ENCODE results near the gene DGCR8. TPM values are rescaled to one million over a fixed set of nuclear protein-coding genes. Genes with fewer than 3 reads are reported as not detected.

DGCR8 gene
- total RNA-seq, 1 experiment from 2014 or later: 20.1 TPM

GRCh38 chr22:20052309-20053259 is 27.5 kb upstream of the DGCR8 start:
- DNase-seq (ENCODE audit: low spot score): no peak

GRCh38 chr22:20053407-20054033 is 26.5 kb upstream of the DGCR8 start:
- DNase-seq (ENCODE audit: low spot score): no peak

DNA sequence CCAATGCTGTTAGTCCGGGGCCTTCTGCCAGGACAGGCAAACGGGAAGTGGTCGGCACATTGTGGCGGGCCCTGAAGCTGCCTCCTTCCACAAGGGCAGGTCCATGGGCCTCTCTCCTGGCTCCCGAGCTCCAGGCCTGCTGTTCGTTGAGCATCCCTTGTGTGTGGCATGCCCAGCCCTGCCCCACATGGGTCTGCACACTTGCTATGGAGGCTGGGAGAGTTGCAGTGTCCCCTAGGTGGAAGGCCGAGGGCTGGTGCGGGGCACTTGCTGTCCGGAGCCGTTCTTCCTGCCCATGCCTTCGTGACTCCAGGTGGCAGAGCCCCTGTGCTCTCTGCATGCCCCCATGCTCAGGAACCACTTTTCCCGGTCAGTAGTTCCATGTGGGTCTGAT is 26.0 kb upstream of the DGCR8 start:
- no peak for DNase-seq (ENCODE audit: low spot score)

- DNase-seq (ENCODE audit: low spot score): no peak
These were observed 25.6 kb upstream of the DGCR8 start for GRCh38 chr22:20054485-20054884.

GRCh38 chr22:20055144-20055543 is 24.9 kb upstream of the DGCR8 start:
- no peak for DNase-seq (ENCODE audit: low spot score)

DNA sequence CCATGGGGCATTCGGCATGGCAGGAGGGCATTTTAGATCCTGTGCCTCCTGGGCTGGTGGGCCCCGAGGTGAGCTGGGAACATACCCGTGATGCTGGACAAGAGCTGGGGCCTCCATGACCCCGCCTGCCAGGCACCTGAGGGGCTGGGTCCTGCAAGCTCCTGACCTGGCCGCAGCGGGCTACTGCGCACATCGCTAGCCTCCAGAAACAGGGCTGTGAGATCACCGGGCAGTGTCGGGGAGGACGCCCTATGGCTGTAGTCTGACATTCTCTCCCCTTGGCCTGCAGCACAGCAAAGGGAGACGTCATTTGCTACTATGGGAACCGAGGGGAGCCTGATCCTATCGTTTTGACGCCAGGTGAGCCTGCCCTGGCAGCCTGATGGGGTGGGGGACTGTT is 24.4 kb upstream of the DGCR8 start:
- DNase-seq (ENCODE audit: low spot score): no peak

DNA sequence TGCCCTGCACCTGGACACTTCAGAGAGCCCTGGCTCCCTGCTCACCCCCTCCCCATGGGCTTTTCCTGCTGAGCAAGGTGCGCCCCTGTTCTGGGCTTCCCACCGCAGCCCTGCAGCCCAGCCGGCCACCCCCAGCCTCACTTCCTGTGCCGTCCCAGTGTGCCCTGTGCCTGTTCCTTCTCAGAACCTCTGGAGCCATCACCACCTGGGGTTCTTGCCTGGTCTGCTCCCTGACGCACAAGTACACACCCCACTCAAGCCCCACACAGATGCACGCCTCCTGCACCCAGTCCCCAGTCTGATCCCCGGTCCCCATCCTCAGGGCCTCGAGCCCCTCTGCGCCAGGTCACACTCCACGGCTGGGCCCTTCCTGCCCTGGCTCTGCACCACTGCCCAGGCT is 23.9 kb upstream of the DGCR8 start:
- DNase-seq (ENCODE audit: low spot score): no peak

DNA sequence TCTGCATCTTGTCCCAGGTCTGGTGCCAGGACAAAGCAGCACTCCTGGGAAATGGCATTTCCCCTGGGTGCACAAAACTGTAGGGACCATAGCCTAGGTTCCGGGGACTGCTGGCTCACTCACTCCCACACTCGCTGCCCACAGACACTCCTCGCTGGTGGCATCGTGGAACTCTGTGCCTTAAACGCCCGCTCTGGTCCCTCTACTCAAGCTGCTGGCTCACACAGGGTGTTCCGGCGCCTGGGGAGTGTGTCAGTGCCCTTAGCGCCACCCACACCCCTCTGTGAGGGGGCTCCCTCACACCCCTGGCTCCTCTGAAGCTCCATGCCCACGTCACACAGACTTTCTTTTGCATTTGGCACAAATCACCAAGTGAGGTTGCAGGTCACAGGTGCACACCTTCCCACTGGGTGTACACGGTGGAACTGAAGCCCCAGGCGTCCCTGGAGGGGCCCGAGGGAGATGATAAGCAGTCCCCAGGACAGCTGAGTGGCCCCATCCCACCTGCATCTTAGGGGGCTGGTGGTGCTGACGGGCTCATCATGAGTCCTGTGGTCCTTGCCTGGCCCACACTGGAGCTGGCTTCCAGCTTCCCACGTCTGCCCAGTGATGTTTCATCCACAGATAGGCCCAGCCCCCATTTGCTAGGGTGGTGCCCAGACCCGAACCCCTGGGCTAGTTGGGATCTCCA is 23.2 kb upstream of the DGCR8 start:
- no peak for DNase-seq (ENCODE audit: low spot score)

DNA sequence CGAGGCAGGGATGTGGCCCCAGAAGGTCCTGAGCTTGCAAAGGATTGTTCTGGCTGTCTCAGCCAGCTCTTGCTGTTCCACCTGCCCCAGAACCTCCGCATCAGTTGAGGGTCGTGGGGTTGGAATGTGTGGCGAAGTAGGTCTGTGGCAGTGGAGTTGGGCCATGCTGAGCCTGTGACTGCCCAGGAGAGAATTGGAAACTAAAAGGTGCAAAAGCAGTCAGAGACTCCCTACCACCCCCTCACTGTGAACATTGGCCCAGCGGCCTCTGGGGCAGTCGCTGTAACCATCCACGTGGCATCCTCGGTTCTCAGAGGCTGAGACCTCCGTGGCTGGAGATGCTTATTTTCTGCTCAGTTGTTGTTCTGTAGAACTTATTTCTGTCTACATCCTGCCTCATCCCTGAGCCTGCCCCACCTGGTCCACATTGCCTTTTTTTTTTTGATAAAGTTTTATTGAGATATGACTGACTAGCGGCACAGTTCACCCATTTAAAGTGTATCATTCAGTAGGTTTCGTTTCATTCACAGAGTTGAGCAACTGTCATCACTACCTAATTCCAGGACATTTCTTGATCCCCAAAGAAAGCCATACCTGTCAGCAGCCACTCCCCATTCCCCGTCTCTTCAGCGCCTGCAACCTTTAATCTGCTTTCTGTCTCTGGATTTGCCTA is 22.3 kb upstream of the DGCR8 start:
- no peak for DNase-seq (ENCODE audit: low spot score)

GRCh38 chr22:20058989-20059770 is 20.9 kb upstream of the DGCR8 start:
- DNase-seq (ENCODE audit: low spot score): no peak

GRCh38 chr22:20060700-20061480 is 19.2 kb upstream of the DGCR8 start:
- DNase-seq (ENCODE audit: low spot score): no peak

DNA sequence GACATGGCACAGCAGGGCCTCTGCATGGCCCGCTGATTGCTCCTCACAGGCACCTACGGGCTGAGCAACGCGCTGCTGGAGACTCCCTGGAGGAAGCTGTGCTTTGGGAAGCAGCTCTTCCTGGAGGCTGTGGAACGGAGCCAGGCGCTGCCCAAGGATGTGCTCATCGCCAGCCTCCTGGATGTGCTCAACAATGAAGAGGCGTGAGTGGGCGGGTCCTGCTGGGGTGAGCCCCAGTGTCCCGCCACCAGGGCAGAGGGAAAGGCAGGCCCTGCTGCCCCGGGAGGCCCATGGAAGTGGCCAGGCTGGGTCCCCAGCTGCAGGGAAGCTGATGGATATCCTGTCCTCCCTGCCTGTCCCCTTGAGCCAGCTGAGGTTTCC is 18.6 kb upstream of the DGCR8 start:
- DNase-seq (ENCODE audit: low spot score): peak; percentile 40

DNA sequence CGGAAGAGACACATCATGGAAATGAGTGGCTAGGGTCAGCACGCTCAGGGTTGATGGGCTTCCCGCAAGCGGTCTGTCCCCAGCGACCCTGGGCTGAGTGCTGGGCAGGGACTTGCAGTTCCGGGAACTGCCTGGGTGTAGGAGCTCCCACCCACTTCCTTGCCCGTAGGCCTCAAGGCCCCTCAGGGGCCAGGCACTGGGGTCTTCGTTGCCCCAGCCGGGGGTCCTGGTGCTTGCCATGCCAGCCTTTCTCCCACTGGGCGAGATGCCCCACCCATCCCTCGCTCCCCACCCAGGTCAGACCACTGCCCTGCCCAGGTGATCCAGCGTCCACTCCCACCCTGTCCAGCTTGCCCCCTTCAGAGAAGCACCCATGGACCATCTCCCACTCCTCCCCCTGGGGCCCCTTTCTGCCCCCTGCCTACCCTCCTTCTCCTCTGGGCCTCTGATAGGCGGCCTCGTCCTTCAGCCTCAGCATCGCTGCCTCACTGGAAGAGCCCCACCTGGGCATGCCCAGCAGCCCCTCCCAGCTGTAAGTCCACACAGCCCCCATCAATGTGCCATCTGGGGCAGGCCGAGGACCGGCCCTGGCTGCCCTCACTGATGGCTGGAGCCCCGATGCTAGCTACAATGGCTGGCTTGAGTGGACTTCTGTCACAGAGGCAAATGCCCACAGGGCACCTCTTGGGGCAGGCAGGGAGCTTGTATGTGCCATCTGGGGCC is 17.8 kb upstream of the DGCR8 start:
- no peak for DNase-seq (ENCODE audit: low spot score)

GRCh38 chr22:20062766-20063083 is 17.3 kb upstream of the DGCR8 start:
- DNase-seq (ENCODE audit: low spot score): peak; percentile 67

DNA sequence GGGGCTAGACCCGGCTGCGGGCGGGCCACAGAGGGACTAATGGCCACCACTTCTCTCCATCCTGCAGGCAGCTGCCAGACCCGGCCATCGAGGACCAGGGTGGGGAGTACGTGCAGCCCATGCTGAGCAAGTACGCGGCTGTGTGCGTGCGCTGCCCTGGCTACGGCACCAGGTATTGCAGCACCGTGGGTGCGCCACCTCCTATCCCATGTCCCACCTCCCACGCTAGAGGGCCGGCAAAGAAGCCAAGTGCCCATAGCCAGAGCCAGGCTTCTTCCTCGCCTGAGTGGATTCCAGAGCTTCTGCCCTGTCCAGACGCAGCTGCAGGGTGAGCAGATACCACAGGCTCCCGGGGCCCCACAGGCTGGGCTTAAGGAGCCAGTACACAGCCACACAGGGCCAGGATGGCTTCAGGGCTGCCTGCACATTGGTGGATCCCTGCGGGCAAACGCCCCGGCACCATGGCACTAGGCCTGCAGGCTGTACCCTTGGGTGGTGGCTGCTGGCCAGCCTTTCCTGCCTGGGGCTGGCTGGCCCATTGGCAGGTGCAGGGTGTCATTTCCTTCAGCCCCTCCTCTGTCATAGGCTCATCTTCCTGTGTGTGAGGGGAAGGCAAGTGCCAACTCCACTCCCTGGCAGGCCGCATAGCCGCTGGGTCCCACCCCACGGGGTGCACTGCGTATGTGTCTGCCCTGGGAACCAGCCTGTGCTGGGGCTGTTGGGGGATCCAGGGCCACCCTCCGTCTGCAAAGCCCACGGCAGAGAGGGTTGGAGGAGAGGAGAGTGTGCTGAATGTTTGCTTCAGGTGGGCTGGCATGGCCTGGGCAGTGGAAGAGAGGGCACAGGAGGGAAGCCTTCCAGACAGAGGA is 16.5 kb upstream of the DGCR8 start:
- no peak for DNase-seq (ENCODE audit: low spot score)

DNA sequence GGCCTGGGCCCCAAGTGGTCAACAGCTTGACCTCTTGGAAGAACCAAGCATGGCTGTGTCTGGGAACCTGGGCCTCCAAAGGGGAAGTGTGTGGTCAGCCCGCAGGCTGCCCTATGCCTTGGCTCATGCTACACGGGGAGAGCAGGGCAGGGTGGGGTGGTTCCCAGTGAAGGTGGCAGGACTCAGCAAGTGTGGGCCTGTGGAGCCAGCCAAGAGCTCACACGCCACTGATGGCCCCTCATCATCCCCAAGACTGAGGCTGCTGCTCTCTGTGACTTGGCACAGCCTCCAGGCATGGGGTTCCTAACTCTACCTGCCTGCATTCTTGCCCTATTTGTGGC is 15.9 kb upstream of the DGCR8 start:
- DNase-seq (ENCODE audit: low spot score): no peak

GRCh38 chr22:20064545-20065262 is 15.3 kb upstream of the DGCR8 start:
- DNase-seq (ENCODE audit: low spot score): no peak

DNA sequence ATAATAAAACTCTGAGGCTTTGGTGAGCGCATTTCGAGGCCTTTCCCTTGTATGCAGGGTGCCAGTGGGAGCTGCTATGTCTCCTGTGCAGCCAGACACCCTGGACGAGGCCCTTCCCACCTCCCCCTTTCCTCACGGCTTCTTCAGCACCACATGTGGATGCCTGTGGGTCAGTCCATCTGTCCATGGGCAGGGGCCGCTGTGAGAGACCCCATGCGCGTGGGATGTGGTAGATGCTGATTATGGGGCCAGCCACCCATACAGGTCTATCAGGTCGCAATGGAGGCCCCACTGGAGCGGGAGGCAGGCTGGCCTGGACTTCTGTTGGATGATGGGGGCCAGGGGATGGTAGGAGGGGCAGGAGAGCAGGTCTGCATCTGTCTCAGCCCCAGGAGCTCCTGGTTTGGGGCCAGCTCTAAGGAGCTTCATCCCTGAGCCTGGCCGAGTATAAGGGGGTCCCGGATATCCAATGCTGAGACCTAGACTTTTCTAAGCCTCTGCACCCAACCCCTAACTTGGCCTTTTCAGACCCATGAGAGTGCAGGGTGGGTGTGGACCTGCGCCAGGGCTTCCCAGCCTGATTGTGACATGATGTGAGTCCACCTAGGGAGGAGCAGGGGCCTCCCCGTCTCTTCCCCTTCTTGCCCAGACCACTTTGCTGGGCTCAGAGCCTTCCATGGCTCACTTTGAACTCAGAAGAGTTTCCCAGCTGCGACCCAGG is 14.0 kb upstream of the DGCR8 start:
- DNase-seq (ENCODE audit: low spot score): no peak

Data from A172 (cell line).